A549 (cell line): ENCODE data around the gene GALNT7.

Experiments used
- CTCF ChIP-seq: fragments of >200 bp; sonication (Bioruptor Twin); formaldehyde crosslinking; IDR thresholded peaks from 3 replicates; pipeline ENCODE4 v1.5.1; 2016
- EP300 ChIP-seq, 2 experiments: fragments of >200 bp; sonication (Bioruptor Twin); formaldehyde crosslinking; IDR thresholded peaks; 2 replicates in 1 of 2; 3 replicates in 1 of 2; pipeline ENCODE4 v1.6.1; 2016 to 2017
- ESRRA ChIP-seq: fragments of 150-350 bp; IDR thresholded peaks from 2 replicates; pipeline ENCODE4 v1.6.1; 2014; ENCODE audit warnings: mild to moderate bottlenecking, low read length, borderline replicate concordance
- MAZ ChIP-seq: fragments of 150-350 bp; IDR thresholded peaks from 2 replicates; pipeline ENCODE4 v1.6.1; 2014; ENCODE audit warnings: antibody characterized with exemption, low read depth, low read length, borderline replicate concordance
- POLR2A ChIP-seq: IDR thresholded peaks from 2 replicates; pipeline ENCODE4 v1.6.1; 2012; ENCODE audit warnings: mild to moderate bottlenecking, low read length
- SMC3 ChIP-seq: fragments of >200 bp; sonication (Bioruptor Twin); formaldehyde crosslinking; IDR thresholded peaks from 3 replicates; pipeline ENCODE4 v1.6.1; 2018; ENCODE audit warnings: inconsistent platforms
- ZFP36 ChIP-seq: fragments of 450-650 bp; IDR thresholded peaks from 2 replicates; pipeline ENCODE4 v1.6.1; 2014; ENCODE audit warnings: borderline replicate concordance; ENCODE audit not compliant: partially characterized antibody
- TF ChIP-seq, protein P1 (sequence below): fragments of >200 bp; sonication (Bioruptor Twin); formaldehyde crosslinking; IDR thresholded peaks from 3 replicates; pipeline ENCODE4 v1.6.1; 2016
- TF ChIP-seq, protein P2 (sequence below): IDR thresholded peaks from 2 replicates; pipeline ENCODE4 v1.6.1; 2012; ENCODE audit warnings: low read depth, borderline replicate concordance

DNA sequence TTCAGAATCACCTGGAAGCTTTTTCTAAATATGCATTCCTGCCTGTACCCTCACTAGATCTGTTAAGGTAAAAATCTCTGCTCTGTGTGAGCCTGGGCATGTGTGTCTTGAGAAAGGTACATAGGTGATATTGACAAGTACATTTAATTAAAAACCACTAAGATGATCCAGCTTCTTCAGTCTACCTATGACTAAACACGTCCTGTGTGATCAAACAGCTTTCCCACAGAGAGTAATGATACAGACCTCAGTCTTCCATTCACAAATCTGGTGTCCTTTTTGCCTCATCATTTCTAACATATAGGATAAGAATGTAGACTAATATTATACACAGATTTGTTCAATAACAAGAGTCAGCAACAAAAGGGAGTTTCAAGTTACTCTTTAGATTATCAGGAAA is 42.6 kb downstream of the GALNT7 start:
- TF ChIP-seq ZFP36: no peak
- TF ChIP-seq CTCF: no peak
- TF ChIP-seq, protein P1, sequence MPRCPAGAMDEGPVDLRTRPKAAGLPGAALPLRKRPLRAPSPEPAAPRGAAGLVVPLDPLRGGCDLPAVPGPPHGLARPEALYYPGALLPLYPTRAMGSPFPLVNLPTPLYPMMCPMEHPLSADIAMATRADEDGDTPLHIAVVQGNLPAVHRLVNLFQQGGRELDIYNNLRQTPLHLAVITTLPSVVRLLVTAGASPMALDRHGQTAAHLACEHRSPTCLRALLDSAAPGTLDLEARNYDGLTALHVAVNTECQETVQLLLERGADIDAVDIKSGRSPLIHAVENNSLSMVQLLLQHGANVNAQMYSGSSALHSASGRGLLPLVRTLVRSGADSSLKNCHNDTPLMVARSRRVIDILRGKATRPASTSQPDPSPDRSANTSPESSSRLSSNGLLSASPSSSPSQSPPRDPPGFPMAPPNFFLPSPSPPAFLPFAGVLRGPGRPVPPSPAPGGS: no peak
- no peak for TF ChIP-seq POLR2A
- TF ChIP-seq ESRRA: no peak
- no peak for TF ChIP-seq EP300 (IDR thresholded peaks at IDR 0.05)
- no peak for TF ChIP-seq SMC3
- TF ChIP-seq, protein P2, sequence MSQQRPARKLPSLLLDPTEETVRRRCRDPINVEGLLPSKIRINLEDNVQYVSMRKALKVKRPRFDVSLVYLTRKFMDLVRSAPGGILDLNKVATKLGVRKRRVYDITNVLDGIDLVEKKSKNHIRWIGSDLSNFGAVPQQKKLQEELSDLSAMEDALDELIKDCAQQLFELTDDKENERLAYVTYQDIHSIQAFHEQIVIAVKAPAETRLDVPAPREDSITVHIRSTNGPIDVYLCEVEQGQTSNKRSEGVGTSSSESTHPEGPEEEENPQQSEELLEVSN: no peak
- no peak for TF ChIP-seq MAZ
